Activated T-cell treated with anti-CD3 and anti-CD28 coated beads, Interleukin-2, amount 50 U/mL, for 24 hours (primary cell): ENCODE data around the gene SOWAHD.
"Not testable (repeated sequence)": the region's sequence is repeated elsewhere in the genome, so short reads cannot be mapped to it uniquely, and the experiment has no call there.

Source experiments
- DNase-seq: peaks from one replicate; pipeline ENCODE4 v3.0.0-alpha.2; 2020
- H3K27ac Mint-ChIP-seq: 2 replicates; pipeline ENCODE4 v1.8.0; 2020; ENCODE audit warnings: mild to moderate bottlenecking, mixed read lengths
- H3K27me3 Mint-ChIP-seq: 2 replicates; pipeline ENCODE4 v1.8.0; 2020; ENCODE audit warnings: mixed read lengths
- H3K36me3 Mint-ChIP-seq: 2 replicates; pipeline ENCODE4 v1.8.0; 2020; ENCODE audit warnings: low read depth, mixed read lengths
- H3K4me1 Mint-ChIP-seq: 2 replicates; pipeline ENCODE4 v1.8.0; 2020; ENCODE audit warnings: low read depth, mixed read lengths
- H3K4me3 Mint-ChIP-seq: 2 replicates; pipeline ENCODE4 v1.8.0; 2020; ENCODE audit warnings: mild to moderate bottlenecking, moderate library complexity, mixed read lengths
- H3K9me3 Mint-ChIP-seq: 2 replicates; pipeline ENCODE4 v1.8.0; 2020; ENCODE audit warnings: mixed read lengths

SOWAHD gene

DNA sequence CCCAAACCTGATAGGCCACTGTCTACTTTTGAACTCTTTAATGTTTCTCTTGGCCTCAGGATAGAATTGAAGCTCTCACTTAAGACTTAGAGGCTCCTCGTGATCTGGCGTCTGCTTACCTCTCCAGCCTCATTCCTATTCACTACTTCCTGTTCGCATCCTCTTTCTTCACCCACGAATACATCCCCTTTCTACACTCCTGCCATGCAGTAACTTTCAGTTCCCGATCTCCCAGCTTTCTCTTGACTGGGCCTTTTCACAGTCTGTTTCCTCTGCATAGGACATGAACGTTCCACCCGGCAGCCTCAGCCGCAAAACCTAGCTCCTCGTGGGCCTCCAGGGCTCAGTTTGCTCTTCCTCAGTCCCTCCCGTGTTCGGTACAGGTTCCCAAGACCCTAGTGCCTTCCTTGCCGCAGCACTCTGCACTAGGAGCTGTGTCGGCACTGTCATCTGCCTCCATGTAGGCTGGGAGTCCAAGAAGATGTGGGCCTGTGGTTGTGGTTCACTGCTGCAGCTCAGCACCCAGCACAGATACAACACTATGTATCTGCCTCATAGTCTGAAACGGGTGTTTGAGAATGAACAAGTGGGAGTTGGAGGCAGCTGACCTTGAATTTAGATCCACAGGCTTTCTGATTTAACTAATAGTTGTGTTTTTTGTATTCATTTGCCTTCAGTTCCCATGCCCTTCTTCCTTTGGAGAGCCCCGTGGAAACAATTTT is 17.3 kb downstream of the SOWAHD start:
- H3K27ac Mint-ChIP-seq, result peak overlapping the region; percentile 4
- no peaks in the 10 kb centered on the region for H3K4me1 Mint-ChIP-seq
- H3K4me3 Mint-ChIP-seq, result no peak overlapping the region
- peaks cover 5% of the 10 kb centered on the region for H3K36me3 Mint-ChIP-seq
- H3K9me3 Mint-ChIP-seq, result no peaks in the 10 kb centered on the region
- no peak for DNase-seq
- peaks cover 9% of the 10 kb centered on the region for H3K27me3 Mint-ChIP-seq

DNA sequence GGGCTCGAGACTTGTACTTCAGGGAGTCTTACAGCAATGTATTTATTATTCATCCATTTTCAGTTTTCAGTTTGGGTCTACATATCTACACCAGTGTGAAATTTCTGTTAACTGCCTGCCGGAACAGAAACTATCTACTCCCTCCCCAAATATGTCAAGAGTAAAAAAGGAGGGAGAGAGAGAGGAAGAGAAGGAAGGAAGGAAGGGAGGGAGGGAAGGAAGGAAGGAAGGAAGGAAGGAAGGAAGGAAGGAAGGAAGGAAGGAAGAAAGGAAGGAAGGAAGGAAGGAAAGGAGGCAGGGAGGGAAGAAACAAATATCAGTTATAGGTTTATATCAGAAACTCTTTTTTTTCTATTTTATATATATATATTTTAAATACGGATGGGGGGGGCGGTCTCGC is 20.4 kb downstream of the SOWAHD start:
- no peak for DNase-seq
- Mint-ChIP-seq H3K4me3 (no peak overlapping the region), H3K27ac (no peak overlapping the region), H3K36me3 (peaks cover 31% of the 10 kb centered on the region), H3K4me1 (no peaks in the 10 kb centered on the region), H3K9me3 (no peaks in the 10 kb centered on the region), H3K27me3 (peaks cover 5% of the 10 kb centered on the region)

DNA sequence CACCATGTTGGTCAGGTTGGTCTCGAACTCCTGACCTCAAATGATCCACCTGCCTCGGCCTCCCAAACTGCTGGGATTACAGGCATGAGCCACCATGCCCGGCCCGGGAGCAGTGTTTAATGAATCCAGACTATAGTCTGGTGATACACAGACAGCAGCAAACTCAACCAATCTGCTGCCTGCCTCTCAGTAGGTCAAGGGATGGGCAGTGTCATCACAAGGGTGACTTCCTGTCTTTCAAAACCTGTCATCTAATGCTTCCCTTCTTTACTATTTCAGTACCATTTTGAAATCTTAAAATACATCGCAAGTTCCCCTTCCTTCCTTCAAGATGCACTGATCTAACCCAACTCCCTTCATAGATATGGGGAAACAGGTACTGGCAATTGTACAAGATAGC is 24.6 kb downstream of the SOWAHD start:
- no peak for DNase-seq
- Mint-ChIP-seq H3K36me3 (peaks cover 66% of the 10 kb centered on the region), H3K27me3 (peaks cover 3% of the 10 kb centered on the region), H3K27ac (peak overlapping the region; percentile 47), H3K4me1 (peaks cover 22% of the 10 kb centered on the region), H3K4me3 (no peak overlapping the region), H3K9me3 (no peaks in the 10 kb centered on the region)

DNA sequence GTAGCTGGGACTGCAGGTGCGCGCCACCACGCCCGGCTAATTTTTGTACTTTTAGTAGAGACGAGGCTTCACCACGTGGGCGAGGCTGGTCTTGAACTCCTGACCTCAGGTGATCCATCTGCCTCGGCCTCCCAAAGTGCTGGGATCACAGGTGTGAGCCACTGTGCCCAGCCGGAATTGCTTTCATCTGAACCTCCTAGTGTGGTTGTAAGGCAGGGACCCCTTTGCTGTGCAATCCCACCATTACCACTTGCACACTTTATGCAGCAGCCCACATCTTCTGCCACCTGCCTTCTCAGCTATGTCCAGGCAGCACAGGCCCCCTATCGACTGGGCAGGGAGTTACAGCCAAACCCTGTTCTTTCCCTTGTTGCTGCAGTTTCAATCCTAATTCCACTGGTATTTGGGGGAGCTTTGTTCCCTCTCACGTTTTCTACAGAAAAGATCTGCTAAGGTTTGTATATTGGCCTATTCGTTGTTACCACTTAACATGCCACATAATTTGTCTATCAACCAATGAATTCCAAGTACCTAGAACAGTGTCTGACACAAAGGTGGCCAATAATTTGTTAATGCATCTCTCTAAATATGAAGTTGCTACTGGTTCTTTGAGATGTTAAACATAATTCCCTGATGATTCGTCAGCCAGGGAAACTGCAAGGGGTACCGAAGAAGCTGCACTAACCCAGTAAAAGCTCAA is 26.5 kb downstream of the SOWAHD start:
- Mint-ChIP-seq H3K4me1 (peaks cover 28% of the 10 kb centered on the region), H3K4me3 (peak overlapping the region; percentile 43), H3K9me3 (no peaks in the 10 kb centered on the region), H3K27ac (peak overlapping the region; percentile 81), H3K27me3 (peaks cover 8% of the 10 kb centered on the region), H3K36me3 (peaks cover 80% of the 10 kb centered on the region)
- peak; percentile 68 for DNase-seq

DNA sequence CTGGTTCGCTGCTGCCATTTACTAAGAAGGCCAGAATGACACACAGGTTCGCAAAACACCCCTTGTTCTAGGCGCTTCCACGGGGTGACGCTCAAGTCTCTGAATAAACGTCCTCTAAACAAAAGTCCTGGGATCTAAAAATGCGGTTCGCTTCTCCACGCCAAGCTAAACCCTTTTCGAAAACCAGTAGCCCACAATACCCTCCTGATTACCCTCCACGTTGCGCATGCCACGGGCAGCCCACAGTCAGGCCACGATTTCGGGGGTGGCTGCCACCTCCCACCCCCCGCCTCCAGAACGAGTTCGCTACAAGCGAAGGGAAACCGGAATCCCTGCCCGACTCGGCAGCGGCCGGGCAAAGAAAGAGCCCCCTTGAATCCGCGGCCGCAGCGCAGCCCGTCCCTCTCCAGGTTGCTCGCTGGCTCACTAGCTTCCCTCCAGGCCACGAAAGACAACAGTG is 32.6 kb downstream of the SOWAHD start:
- Mint-ChIP-seq H3K27ac (peak overlapping the region; percentile 98), H3K36me3 (peaks cover 55% of the 10 kb centered on the region), H3K27me3 (peaks cover 11% of the 10 kb centered on the region), H3K4me1 (peaks cover 25% of the 10 kb centered on the region), H3K9me3 (no peaks in the 10 kb centered on the region), H3K4me3 (peak overlapping the region; percentile 92)
- no peak for DNase-seq

DNA sequence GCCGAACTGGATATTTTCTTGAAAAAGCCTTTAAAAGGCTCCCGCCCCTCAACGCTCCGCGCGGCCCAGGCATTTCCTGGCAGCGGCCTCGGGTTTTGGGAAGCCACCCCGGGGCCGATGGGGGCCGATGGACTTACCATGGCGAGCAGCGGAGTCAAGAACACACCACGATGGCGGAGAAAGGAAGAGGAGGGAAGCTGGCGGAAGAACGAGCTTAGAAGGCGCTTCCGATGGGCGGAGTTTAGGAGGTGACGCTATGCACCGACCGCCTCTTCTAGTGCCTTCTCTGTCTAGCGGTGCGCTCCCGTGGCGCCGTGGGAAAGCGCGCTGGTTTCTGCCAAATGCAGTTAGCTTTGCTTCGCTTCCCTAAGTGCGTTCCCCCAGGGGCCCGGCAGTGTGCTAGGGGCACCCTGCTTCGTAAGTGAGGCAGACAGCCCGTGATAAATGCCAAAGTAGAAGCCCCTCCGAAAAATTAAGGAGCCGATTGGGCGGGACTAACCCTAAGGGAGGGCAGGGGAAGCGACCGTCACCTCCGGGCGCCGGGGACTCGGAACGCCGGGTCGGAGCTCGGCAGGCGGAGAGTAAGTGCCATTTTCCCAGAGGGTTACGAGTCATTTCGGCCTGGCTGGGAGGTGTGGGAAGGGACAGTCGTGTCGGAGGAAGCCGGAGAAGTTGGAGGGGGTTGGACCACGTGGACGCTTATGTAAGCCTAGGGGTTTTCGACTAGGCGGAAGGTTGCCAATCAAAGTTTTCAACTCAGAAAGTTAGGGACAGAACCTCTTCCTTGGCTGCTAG is 33.2 kb downstream of the SOWAHD start, which contains the start of gene RPL39:
Gene RPL39, minus strand, starts transcription at position 194 of the 795 bp plus-strand sequence. Its CDS starts 54 bp downstream, at position 140.
- peak within 1 kb of the TSS; percentile 92 for H3K4me3 Mint-ChIP-seq
- no peaks in the 10 kb centered on the region for H3K9me3 Mint-ChIP-seq
- peaks cover 23% of the 10 kb centered on the region for H3K4me1 Mint-ChIP-seq
- peak; percentile 82 for DNase-seq
- H3K36me3 Mint-ChIP-seq, result peaks cover 50% of the 10 kb centered on the region
- H3K27ac Mint-ChIP-seq, result peak within 1 kb of the TSS; percentile 98
- H3K27me3 Mint-ChIP-seq, result peaks cover 11% of the 10 kb centered on the region

DNA sequence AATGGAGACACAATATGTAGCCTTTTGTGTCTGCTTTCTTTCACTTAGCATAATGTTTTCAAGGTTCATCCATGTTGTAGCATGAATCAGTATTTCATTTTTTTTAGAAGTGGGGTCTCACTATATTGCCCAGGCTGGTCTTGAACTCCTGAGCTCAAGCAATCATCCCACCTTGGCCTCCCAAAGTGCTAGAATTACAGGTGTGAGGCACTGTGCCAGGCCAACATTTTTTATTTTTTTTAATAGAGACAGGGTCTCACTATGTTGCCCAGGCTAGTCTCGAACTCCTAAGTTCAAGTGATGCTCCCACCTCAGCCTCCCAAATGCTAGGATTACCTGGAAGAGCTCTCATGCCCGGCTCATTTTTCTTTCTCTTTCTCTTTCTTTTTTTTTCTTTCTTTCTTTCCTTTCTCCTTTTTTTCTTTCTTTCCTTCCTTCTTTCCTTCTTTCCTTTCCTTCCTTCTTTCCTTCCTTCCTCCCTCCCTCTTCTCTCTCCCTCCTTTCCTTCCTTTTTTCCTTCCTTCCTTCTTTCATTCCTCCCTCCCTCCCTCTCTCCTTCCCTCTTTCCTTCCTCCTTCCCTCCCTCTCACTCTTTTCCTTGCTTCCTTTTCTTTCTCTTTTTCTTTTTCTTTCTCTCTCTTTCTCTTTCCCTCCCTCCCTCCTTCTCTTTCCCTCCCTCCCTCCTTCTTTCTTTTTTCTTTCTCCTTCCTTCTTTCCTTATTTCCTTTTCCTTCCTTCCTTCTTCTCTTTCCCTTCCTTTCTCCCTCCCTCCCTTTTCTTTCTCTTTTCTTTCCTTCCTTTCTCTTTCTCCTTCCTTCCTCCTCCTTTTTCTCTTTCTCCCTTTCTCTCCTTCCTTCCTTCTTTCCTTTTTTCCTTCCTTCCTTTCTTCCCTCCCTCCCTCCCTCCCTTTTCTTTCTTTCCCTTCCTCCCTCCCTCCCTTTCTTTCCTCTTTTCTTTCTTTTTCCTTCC is 43.1 kb downstream of the SOWAHD start:
- Mint-ChIP-seq H3K9me3 (no peaks in the 10 kb centered on the region), H3K36me3 (no peaks in the 10 kb centered on the region), H3K4me1 (no peaks in the 10 kb centered on the region), H3K27ac (no peak overlapping the region), H3K4me3 (no peak overlapping the region), H3K27me3 (peaks cover 7% of the 10 kb centered on the region)
- DNase-seq, result no peak

DNA sequence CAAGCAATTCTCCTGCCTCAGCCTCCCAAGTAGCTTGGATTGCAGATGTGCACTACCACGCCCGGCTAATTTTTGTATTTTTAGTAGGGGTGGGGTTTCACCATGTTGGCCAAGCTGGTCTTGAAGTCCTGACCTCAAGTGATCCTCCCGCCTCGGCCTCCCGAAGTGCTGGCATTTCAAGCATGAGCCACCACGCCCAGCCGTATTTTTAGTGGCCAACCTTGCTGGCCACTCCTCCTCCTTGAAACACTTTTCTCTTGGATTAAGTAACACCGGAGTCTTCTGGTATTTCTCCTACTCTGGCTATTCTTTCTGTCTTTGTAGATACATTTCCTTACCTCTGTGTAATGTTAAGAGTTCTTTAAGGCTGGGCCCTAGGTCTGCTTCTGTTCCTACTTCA is 44.2 kb downstream of the SOWAHD start:
- H3K36me3 Mint-ChIP-seq, result no peaks in the 10 kb centered on the region
- no peaks in the 10 kb centered on the region for H3K4me1 Mint-ChIP-seq
- no peak for DNase-seq
- H3K27ac Mint-ChIP-seq, result no peak overlapping the region
- H3K9me3 Mint-ChIP-seq, result no peaks in the 10 kb centered on the region
- peaks cover 12% of the 10 kb centered on the region for H3K27me3 Mint-ChIP-seq
- H3K4me3 Mint-ChIP-seq, result no peak overlapping the region

DNA sequence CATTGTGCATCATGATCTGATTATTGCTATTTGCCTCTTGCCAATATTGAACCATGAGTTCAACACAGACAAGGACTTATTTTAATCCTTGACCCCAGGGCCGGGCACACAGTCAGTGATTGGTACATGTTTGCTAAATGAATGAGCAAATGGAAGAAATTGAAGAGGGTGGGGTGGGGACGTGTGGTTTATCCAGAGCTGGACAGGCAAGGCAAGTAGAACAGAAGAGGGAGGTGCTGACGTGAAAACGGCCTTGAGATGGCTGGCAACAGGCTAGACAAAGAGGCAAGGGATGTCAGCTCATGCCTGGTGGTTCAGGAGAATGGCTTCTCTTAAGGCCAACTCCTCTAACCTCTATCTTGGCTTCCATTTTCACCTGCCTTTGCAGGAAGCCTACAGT is 50.1 kb downstream of the SOWAHD start:
- peaks cover 13% of the 10 kb centered on the region for H3K27me3 Mint-ChIP-seq
- not testable (repeated sequence) for H3K9me3 Mint-ChIP-seq, H3K36me3 Mint-ChIP-seq, H3K4me3 Mint-ChIP-seq, DNase-seq, H3K27ac Mint-ChIP-seq, H3K4me1 Mint-ChIP-seq

DNA sequence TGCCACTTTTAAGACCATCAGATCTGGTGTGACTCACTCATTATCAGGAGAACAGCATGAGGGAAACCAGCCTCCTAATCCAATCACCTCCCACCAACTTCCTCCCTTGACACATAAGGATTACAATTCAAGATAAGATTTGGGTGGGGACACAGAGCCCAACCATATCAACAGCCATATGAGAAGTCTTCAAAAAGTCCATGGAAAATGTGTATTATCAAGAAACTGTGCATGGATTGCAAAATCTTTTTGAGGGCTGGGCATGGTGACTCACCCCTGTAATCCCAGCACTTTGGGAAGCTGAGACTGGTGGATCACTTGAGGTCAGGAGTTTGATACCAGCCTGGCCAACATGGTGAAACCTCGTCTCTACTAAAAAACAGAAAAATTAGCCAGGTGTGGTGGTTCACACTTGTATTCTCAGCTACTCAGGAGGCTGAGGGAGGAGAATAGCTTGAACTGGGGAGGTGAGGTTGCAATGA is 50.8 kb downstream of the SOWAHD start:
- DNase-seq, result no peak
- Mint-ChIP-seq H3K36me3 (no peaks in the 10 kb centered on the region), H3K27me3 (peaks cover 13% of the 10 kb centered on the region), H3K4me1 (peaks cover 1% of the 10 kb centered on the region), H3K27ac (no peak overlapping the region), H3K9me3 (no peaks in the 10 kb centered on the region), H3K4me3 (no peak overlapping the region)
